GM19043 (cell line): Measurements from ENCODE around the gene KIAA0753.

Source experiments
- ATAC-seq: cut with Tn5 transposase; IDR thresholded peaks from one replicate; pipeline ENCODE4 v1.9.1; 2021; ENCODE audit warnings: low read depth; ENCODE audit not compliant: unreplicated experiment

The KIAA0753 gene

DNA sequence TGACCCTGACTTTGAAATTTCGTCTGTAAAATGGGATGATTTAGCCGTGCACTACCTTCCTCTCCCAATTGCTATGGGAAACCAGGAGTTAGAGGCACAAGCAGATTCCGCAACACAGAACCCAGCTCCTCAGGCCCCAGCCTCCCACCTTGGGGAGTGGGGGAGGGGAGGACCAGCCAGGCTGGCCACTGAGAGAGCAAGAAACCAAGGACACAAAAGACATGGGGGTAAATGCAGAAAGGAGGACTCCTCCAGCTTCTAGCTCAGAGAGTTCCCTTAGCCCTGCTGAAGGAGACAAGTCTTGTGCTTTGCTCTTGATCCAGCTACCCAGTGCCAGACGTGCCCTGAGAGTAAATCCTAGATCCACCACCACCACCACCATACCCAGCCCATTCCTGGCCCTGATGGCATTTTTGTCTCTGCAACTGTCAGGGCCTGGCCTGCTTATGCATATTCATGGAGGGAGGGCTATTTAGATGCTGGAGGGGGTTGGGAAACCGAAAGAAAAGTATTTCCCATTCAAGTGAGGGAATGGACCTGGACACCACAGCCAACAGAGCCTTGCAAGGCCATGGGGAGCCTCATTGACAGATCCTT is 110.1 kb downstream of the KIAA0753 start:
- ATAC-seq = no peak

DNA sequence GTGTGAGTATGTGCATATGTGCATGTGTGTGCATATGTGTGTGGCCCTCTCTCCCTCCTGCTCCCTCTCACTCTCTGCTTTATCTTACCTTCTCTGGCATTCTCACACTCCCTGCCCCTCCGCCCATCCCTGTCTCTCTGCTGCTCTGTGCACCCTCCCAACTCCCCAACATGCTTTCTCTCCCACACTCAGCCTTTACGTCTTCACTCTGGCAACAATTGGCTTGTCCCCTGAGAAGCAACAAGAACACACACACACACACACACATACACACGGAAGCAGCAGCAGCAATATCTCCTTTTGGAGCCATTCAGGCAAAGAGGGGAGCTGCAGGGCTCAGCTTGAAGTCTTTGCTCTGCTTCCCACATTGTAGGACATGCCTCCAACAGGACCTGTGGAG is 112.0 kb downstream of the KIAA0753 start:
- no peak for ATAC-seq
